OCI-LY1 (cell line): ENCODE results near the gene CD160.

Experiments used
- H2AFZ ChIP-seq: fragments of 200-600 bp; sonication (generic), shearing (Covaris generic); 2 replicates; pipeline ENCODE4 v1.6.0; 2014; ENCODE audit warnings: antibody characterized with exemption, mild to moderate bottlenecking, low read length
- H3F3A ChIP-seq: fragments of 200-600 bp; sonication (generic), shearing (Covaris generic); 2 replicates; pipeline ENCODE4 v1.6.0; 2014; ENCODE audit warnings: mild to moderate bottlenecking, antibody characterized with exemption, low read length, moderate library complexity; ENCODE audit not compliant: insufficient read depth
- H3K27ac ChIP-seq: fragments of 200-600 bp; sonication (generic); 2 replicates; pipeline ENCODE4 v1.5.1; 2014; ENCODE audit warnings: low read length, mixed run types, mild to moderate bottlenecking, low read depth; ENCODE audit not compliant: poor library complexity, severe bottlenecking
- H3K27me3 ChIP-seq: fragments of 200-600 bp; sonication (generic); 2 replicates; pipeline ENCODE4 v1.6.0; 2014; ENCODE audit warnings: antibody characterized with exemption, mild to moderate bottlenecking, low read length, moderate library complexity; ENCODE audit not compliant: insufficient read depth
- H3K36me3 ChIP-seq: fragments of 200-600 bp; sonication (generic); 2 replicates; pipeline ENCODE4 v1.6.1; 2014; ENCODE audit warnings: mild to moderate bottlenecking, antibody characterized with exemption, low read length, moderate library complexity, mixed read lengths; ENCODE audit not compliant: insufficient read depth
- H3K4me1 ChIP-seq: fragments of 200-600 bp; sonication (generic); 2 replicates; pipeline ENCODE4 v1.5.1; 2014; ENCODE audit warnings: mild to moderate bottlenecking, low read length, moderate library complexity; ENCODE audit not compliant: insufficient read depth, severe bottlenecking
- H3K4me2 ChIP-seq: fragments of 200-600 bp; sonication (generic), shearing (Covaris generic); 2 replicates; pipeline ENCODE4 v1.6.1; 2014; ENCODE audit warnings: low read length
- H3K4me3 ChIP-seq: fragments of 200-600 bp; sonication (generic); 2 replicates; pipeline ENCODE4 v1.5.1; 2014; ENCODE audit warnings: low read length, low read depth, mild to moderate bottlenecking, mixed read lengths; ENCODE audit not compliant: poor library complexity, severe bottlenecking
- H3K79me2 ChIP-seq: fragments of 200-600 bp; shearing (Covaris generic); 2 replicates; pipeline ENCODE4 v1.6.1; 2016; ENCODE audit warnings: mixed run types, low read length, mixed read lengths; ENCODE audit not compliant: insufficient read depth
- H3K9ac ChIP-seq: fragments of 200-600 bp; sonication (generic), shearing (Covaris generic); 2 replicates; pipeline ENCODE4 v1.6.1; 2014; ENCODE audit warnings: mild to moderate bottlenecking, low read length, mixed read lengths
- H3K9me2 ChIP-seq: fragments of 200-600 bp; sonication (generic), shearing (Covaris generic); 2 replicates; pipeline ENCODE4 v1.6.1; 2014; ENCODE audit warnings: low read depth, mild to moderate bottlenecking, low read length, mixed read lengths
- H3K9me3 ChIP-seq: fragments of 200-600 bp; shearing (Covaris generic); 2 replicates; pipeline ENCODE4 v1.6.1; 2014; ENCODE audit warnings: low read length, mixed read lengths
- H4K20me1 ChIP-seq: fragments of 200-600 bp; sonication (generic), shearing (Covaris generic); 2 replicates; pipeline ENCODE4 v1.6.0; 2016; ENCODE audit warnings: mild to moderate bottlenecking, low read length; ENCODE audit not compliant: insufficient read depth
- EZH2 ChIP-seq: fragments of 200-600 bp; sonication (generic), shearing (Covaris generic); IDR thresholded peaks from 2 replicates; pipeline ENCODE4 v1.8.0; 2017; ENCODE audit warnings: borderline replicate concordance, mixed run types, mild to moderate bottlenecking, antibody characterized with exemption, low read length, moderate library complexity, mixed read lengths
- TF ChIP-seq, protein P1 (sequence below): fragments of 200-600 bp; sonication (generic), shearing (Covaris generic); IDR thresholded peaks from 2 replicates; pipeline ENCODE4 v1.5.1; 2017; ENCODE audit warnings: mild to moderate bottlenecking, antibody characterized with exemption, low read length, moderate library complexity, mixed read lengths

CD160 gene

DNA sequence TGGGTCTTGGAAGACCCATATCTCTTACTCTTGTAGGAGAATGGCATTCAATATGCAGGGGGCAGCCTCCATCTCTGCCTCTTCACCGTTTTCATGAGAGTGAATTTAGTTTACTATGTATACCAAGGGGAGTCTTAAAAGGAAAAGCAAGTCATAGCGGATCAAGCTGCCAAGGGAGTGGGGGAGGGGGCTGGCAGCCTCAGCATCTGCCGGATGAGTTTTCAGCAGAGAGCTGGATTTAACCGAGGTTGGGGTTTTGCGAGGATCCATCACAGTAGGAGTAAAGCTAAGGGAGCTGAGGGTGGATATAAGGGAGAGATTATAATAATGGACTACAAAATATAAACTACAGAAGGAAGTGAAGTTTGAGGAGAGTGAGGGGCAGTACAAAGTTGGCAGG is 9.9 kb downstream of the CD160 start:
- Histone ChIP-seq H3K79me2 (no peaks in the 10 kb centered on the region), H3K4me2 (no peak overlapping the region), H3K27ac (no peak overlapping the region)

DNA sequence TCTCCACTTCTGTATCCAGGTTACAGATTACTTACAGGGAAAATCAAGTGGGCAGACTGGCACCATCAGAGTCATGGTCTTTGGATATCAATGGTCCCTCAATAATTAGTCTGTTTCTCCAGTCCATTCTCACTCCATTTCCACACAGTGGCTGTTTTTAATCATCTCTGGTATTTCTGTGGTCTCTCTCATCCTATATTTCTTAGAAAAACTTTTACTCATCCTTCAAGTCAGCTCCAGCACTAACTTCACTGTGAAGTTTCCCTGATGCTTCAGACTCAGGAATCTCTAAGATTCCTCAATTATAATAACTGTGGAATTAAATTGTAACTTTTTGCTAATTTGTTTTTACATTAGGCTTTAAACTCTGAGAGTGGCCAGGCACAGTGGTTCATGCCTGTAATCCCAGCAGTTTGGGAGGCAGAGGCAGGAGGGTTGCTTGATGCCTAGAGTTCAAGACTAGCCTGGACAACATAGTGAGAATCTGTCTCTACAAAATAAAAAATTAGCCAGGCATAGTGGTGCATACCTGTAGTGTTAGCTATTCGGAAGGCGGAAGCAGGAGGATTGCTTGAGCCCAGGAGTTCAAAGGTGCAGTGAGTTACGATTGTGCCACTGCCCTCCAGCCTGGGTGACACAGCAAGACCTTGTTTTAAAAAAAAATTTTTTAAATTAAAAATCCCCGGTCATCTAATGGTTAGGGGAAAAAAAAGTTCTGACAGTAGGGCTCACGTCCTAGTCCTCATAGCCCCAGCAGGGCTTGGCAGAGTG is 10.6 kb downstream of the CD160 start:
- Histone ChIP-seq H3K4me3 (no peak overlapping the region), H3K9ac (no peak overlapping the region), H3F3A (no peaks in the 10 kb centered on the region), H3K4me2 (no peak overlapping the region), H3K4me1 (no peaks in the 10 kb centered on the region), H3K9me3 (no peaks in the 10 kb centered on the region), H3K27me3 (no peaks in the 10 kb centered on the region), H3K36me3 (no peaks in the 10 kb centered on the region; the same call in 1 of the 2 replicates), H3K79me2 (no peaks in the 10 kb centered on the region), H2AFZ (no peak overlapping the region), H3K9me2 (no peaks in the 10 kb centered on the region), H3K27ac (no peak overlapping the region), H4K20me1 (no peaks in the 10 kb centered on the region)
- TF ChIP-seq, protein P1, sequence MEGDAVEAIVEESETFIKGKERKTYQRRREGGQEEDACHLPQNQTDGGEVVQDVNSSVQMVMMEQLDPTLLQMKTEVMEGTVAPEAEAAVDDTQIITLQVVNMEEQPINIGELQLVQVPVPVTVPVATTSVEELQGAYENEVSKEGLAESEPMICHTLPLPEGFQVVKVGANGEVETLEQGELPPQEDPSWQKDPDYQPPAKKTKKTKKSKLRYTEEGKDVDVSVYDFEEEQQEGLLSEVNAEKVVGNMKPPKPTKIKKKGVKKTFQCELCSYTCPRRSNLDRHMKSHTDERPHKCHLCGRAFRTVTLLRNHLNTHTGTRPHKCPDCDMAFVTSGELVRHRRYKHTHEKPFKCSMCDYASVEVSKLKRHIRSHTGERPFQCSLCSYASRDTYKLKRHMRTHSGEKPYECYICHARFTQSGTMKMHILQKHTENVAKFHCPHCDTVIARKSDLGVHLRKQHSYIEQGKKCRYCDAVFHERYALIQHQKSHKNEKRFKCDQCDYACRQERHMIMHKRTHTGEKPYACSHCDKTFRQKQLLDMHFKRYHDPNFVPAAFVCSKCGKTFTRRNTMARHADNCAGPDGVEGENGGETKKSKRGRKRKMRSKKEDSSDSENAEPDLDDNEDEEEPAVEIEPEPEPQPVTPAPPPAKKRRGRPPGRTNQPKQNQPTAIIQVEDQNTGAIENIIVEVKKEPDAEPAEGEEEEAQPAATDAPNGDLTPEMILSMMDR: no peak
- no peak for TF ChIP-seq EZH2

More for the DNA sequence above, 9.9 kb downstream of the CD160 start:
- no peak overlapping the region for H3K9ac ChIP-seq
- no peaks in the 10 kb centered on the region; the same call in 1 of the 2 replicates for H3K36me3 ChIP-seq
- no peaks in the 10 kb centered on the region for H3K9me3 ChIP-seq
- no peaks in the 10 kb centered on the region for H4K20me1 ChIP-seq
- no peaks in the 10 kb centered on the region for H3K4me1 ChIP-seq
- TF ChIP-seq EZH2: no peak
- TF ChIP-seq, protein P1: no peak
- no peak overlapping the region for H3K4me3 ChIP-seq
- H2AFZ ChIP-seq: no peak overlapping the region
- H3K9me2 ChIP-seq: no peaks in the 10 kb centered on the region
- no peaks in the 10 kb centered on the region for H3K27me3 ChIP-seq
- no peaks in the 10 kb centered on the region for H3F3A ChIP-seq

DNA sequence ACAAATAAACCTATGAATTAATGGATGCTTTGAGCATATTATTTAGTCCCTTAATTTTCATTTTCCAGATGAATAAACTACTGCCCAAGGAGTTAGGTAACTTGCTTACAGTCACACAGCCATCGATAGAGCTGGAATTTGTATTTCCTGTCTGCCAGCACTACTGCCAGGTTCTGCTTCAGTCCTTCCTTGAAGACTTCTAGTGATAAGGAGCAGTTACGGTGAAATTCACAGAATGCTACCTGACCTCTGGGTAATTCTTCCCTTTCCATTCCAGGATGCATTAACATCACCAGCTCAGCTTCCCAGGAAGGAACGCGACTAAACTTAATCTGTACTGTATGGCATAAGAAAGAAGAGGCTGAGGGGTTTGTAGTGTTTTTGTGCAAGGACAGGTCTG is 11.2 kb downstream of the CD160 start:
- H3K27ac ChIP-seq: no peak overlapping the region

More for the DNA sequence above, 11.2 kb downstream of the CD160 start:
- TF ChIP-seq, protein P1: no peak
- TF ChIP-seq EZH2: no peak
- Histone ChIP-seq H3K4me2 (no peak overlapping the region), H4K20me1 (no peaks in the 10 kb centered on the region), H2AFZ (no peak overlapping the region), H3K36me3 (no peaks in the 10 kb centered on the region; the same call in 1 of the 2 replicates), H3K4me1 (no peaks in the 10 kb centered on the region), H3F3A (no peaks in the 10 kb centered on the region), H3K9me3 (no peaks in the 10 kb centered on the region), H3K79me2 (no peaks in the 10 kb centered on the region), H3K4me3 (no peak overlapping the region), H3K9me2 (no peaks in the 10 kb centered on the region), H3K27me3 (no peaks in the 10 kb centered on the region), H3K9ac (no peak overlapping the region)
